Measurements from ENCODE around the gene OARD1. TPM values are rescaled to one million over a fixed set of nuclear protein-coding genes. Genes with fewer than 3 reads are reported as not detected.

Gene OARD1
- total and polyA plus RNA-seq, 8 donors = 14.9 to 56.4 (median 47.8) TPM

- ATAC-seq = no peak
- Histone ChIP-seq H3K27ac (no peak overlapping the region), H3K9me3 (no peaks in the 10 kb centered on the region), H3K4me1 (no peaks in the 10 kb centered on the region), H3K36me3 (peaks cover 0 to 4% of the 10 kb centered on the region in 2 donors), H3K4me3 (no peak overlapping the region), H3K27me3 (no peaks in the 10 kb centered on the region)
- intact Hi-C loops (cut with DNase I) = no loop called here
- no peak for DNase-seq
- no peak for TF ChIP-seq CTCF (IDR thresholded peaks at IDR 0.05)
Observed at GRCh38 chr6:41036601-41037000, 35.6 kb downstream of the OARD1 start.

- Histone ChIP-seq H3K27ac (no peak overlapping the region), H3K36me3 (peaks cover 0 to 4% of the 10 kb centered on the region in 2 donors), H3K4me1 (no peaks in the 10 kb centered on the region), H3K27me3 (no peaks in the 10 kb centered on the region), H3K9me3 (no peaks in the 10 kb centered on the region), H3K4me3 (no peak overlapping the region)
- TF ChIP-seq CTCF (IDR thresholded peaks at IDR 0.05) = no peak
- ATAC-seq = peak; percentile 48
- DNase-seq = no peak
- intact Hi-C loops (cut with DNase I) = no loop called here
Observed at GRCh38 chr6:41036186-41036585, 36.0 kb downstream of the OARD1 start.

GRCh38 chr6:41033776-41034175 lies 38.4 kb downstream of the OARD1 start:
- DNase-seq (no peak), ATAC-seq (no peak)
- Histone ChIP-seq H3K36me3 (peaks cover 0 to 4% of the 10 kb centered on the region in 2 donors), H3K4me3 (no peak overlapping the region), H3K27me3 (no peaks in the 10 kb centered on the region), H3K4me1 (peaks cover under 1 to 3% of the 10 kb centered on the region in 2 donors), H3K27ac (no peak overlapping the region), H3K9me3 (no peaks in the 10 kb centered on the region)
- intact Hi-C loops (cut with DNase I) = no loop called here
- TF ChIP-seq CTCF (IDR thresholded peaks at IDR 0.05) = no peak

GRCh38 chr6:41032830-41033229 lies 39.3 kb downstream of the OARD1 start:
- Histone ChIP-seq H3K27me3 (no peaks in the 10 kb centered on the region), H3K4me3 (no peak overlapping the region), H3K4me1 (peaks cover 8 to 11% of the 10 kb centered on the region in 2 donors), H3K27ac (no peak overlapping the region), H3K9me3 (no peaks in the 10 kb centered on the region), H3K36me3 (peaks cover 0 to 4% of the 10 kb centered on the region in 2 donors)
- no peak for TF ChIP-seq CTCF (IDR thresholded peaks at IDR 0.05)
- intact Hi-C loops (cut with DNase I) = no loop called here
- DNase-seq (no peak), ATAC-seq (no peak)

GRCh38 chr6:41028561-41029412 lies 43.4 kb downstream of the OARD1 start:
- Histone ChIP-seq H3K36me3 (peaks cover 0 to 1% of the 10 kb centered on the region in 2 donors), H3K4me1 (peaks cover 13 to 18% of the 10 kb centered on the region in 2 donors), H3K4me3 (peak overlapping the region; percentile 53 to 56), H3K27ac (peak overlapping the region; percentile 17 to 77), H3K9me3 (no peaks in the 10 kb centered on the region), H3K27me3 (no peaks in the 10 kb centered on the region)
- DNase-seq (no peak), ATAC-seq (peak; percentile 69)
- TF ChIP-seq CTCF (IDR thresholded peaks at IDR 0.05) = no peak
- intact Hi-C loops (cut with DNase I) = no loop called here
